Esophagus muscularis mucosa (tissue), 4 donors: Measurements from ENCODE around the gene RASSF10. TPM values are rescaled to one million over a fixed set of nuclear protein-coding genes. Genes with fewer than 3 reads are reported as not detected.
A peak's percentile ranks its signal among the peaks of the same experiment; 100 is the strongest.

Experiments
- DNase-seq: peaks from one replicate; pipeline ENCODE4 v3.0.0-alpha.2; 2017; ENCODE audit errors: extremely low spot score
- H3K27ac ChIP-seq, 4 donors: fragments of 200-600 bp; sonication (generic); replicated peaks in 1 of 4; 1 replicate in 3 of 4; 2 replicates in 1 of 4; pipeline ENCODE4 v1.5.1; 2016 to 2019; ENCODE audit warnings: mild to moderate bottlenecking in 1 of 4
- H3K27me3 ChIP-seq, 4 donors: fragments of 200-600 bp; sonication (generic); one replicate each; pipeline versions ENCODE4 v1.5.1 to v1.6.0; 2016 to 2019
- H3K36me3 ChIP-seq, 4 donors: fragments of 200-600 bp; sonication (generic); one replicate each; pipeline ENCODE4 v1.5.1; 2016 to 2019
- H3K4me1 ChIP-seq, 4 donors: fragments of 200-600 bp; sonication (generic); one replicate each; pipeline ENCODE4 v1.5.1; 2016 to 2019
- H3K4me3 ChIP-seq, 4 donors: fragments of 200-600 bp; sonication (generic); 1 replicate in 2 of 4; 2 replicates in 2 of 4; pipeline ENCODE4 v1.5.1; 2016 to 2019; ENCODE audit warnings: mild to moderate bottlenecking in 4 of 4, moderate library complexity in 1 of 4
- H3K9me3 ChIP-seq, 4 donors: fragments of 200-600 bp; sonication (generic); 1 replicate in 3 of 4; 2 replicates in 1 of 4; pipeline ENCODE4 v1.5.1; 2016 to 2019
- EP300 ChIP-seq: sonication (generic); formaldehyde crosslinking; IDR thresholded peaks from one replicate; pipeline ENCODE4 v1.6.1; 2017; ENCODE audit warnings: antibody characterized with exemption
- POLR2A ChIP-seq: fragments of 450-650 bp; IDR thresholded peaks from one replicate; pipeline ENCODE4 v1.6.1; 2017; ENCODE audit warnings: antibody characterized with exemption, moderate library complexity, mild to moderate bottlenecking, low read depth
- POLR2AphosphoS5 ChIP-seq, 2 donors: sonication (generic); formaldehyde crosslinking; IDR thresholded peaks; one replicate each; pipeline ENCODE4 v1.6.1; 2017; ENCODE audit warnings: antibody characterized with exemption in 2 of 2
- WGBS: methylation state at CpG from one replicate; pipeline ENCODE4 v1.1.5; 2018; 5-methylcytosine and 5-hydroxymethylcytosine counted together
- intact Hi-C: fragments of 100-400 bp; cut with DNase I; formaldehyde crosslinking; loops from one replicate; pipeline ENCODE4 v1.15.1; 2023
- total RNA-seq, 4 donors: library from RNA; depleted of rRNA; stranded (reverse); fragments of >200 nt; gene quantifications; one replicate each; pipeline versions ENCODE4 v1.1.0 to v1.2.1, GENCODE V29; 2016
- TF ChIP-seq, protein P1 (sequence below), 3 experiments: fragments of 200-600 bp in 2 of 3; fragments of 450-650 bp in 1 of 3; sonication (generic) in 2 of 3; IDR thresholded peaks; one replicate each; pipeline ENCODE4 v1.5.1; 2017 to 2019; ENCODE audit warnings: antibody characterized with exemption in 3 of 3, mild to moderate bottlenecking in 2 of 3, moderate library complexity in 1 of 3

Gene RASSF10
- total RNA-seq, 4 donors from 2014 or later = 0.17 to 0.57 (median 0.19) TPM; not detected in 1

DNA sequence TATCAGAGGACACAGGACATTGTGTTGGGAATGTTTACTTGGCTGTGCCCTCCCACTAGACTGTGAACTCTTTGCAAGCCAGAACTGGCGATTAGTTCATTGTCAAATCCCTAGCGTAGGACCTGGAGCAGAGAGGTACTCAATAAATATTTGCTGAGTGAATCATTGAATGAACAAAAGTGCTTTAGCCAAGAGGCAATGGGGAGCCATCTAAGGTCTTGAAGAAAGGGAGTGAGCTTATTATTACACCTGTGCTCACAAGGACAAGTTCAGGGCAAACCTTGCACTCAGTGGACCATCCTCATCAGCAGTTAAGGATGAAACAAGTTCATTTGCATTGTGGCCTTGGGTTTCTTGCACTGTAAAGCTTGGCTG lies 1.1 kb upstream of the RASSF10 start:
- Histone ChIP-seq H3K4me3 (no peak overlapping the region), H3K9me3 (no peaks in the 10 kb centered on the region), H3K36me3 (no peaks in the 10 kb centered on the region), H3K27me3 (peaks cover 5 to 81% (median 43%) of the 10 kb centered on the region in 4 donors), H3K4me1 (peaks cover 22 to 31% (median 29%) of the 10 kb centered on the region in 4 donors), H3K27ac (no peak overlapping the region)
- peak; percentile 62 for DNase-seq
- intact Hi-C loops = no loop called here
- TF ChIP-seq, protein P1, sequence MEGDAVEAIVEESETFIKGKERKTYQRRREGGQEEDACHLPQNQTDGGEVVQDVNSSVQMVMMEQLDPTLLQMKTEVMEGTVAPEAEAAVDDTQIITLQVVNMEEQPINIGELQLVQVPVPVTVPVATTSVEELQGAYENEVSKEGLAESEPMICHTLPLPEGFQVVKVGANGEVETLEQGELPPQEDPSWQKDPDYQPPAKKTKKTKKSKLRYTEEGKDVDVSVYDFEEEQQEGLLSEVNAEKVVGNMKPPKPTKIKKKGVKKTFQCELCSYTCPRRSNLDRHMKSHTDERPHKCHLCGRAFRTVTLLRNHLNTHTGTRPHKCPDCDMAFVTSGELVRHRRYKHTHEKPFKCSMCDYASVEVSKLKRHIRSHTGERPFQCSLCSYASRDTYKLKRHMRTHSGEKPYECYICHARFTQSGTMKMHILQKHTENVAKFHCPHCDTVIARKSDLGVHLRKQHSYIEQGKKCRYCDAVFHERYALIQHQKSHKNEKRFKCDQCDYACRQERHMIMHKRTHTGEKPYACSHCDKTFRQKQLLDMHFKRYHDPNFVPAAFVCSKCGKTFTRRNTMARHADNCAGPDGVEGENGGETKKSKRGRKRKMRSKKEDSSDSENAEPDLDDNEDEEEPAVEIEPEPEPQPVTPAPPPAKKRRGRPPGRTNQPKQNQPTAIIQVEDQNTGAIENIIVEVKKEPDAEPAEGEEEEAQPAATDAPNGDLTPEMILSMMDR (IDR thresholded peaks at IDR 0.05) = no peak
- no peak for TF ChIP-seq POLR2AphosphoS5 (IDR thresholded peaks at IDR 0.05)
- no peak for TF ChIP-seq POLR2A
- no peak for TF ChIP-seq EP300
- WGBS = 83% methylated on average over 2 of the region's 2 CpGs

DNA sequence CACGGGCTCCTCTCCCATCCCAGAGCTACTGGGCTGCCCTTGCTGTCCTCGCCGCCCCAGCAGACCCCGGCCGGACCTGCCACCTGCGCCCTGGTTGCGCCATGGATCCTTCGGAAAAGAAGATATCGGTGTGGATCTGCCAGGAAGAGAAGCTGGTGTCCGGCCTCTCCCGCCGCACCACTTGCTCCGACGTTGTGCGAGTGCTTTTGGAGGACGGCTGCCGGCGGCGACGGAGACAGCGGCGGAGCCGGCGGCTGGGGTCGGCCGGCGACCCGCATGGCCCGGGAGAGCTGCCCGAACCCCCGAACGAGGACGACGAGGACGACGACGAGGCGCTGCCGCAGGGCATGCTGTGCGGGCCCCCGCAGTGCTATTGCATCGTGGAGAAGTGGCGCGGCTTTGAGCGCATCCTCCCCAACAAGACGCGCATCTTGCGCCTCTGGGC lies 382 bp downstream of the RASSF10 start:
- H3K4me1 ChIP-seq = peaks cover 22 to 31% (median 29%) of the 10 kb centered on the region in 4 donors
- peak overlapping the region in 1 of 4 donors; percentile 20 for H3K27ac ChIP-seq
- H3K9me3 ChIP-seq = no peaks in the 10 kb centered on the region
- no peak for DNase-seq
- intact Hi-C loops = no loop called here
- no peaks in the 10 kb centered on the region for H3K36me3 ChIP-seq
- peak overlapping the region; percentile 43 to 56 (median 46) for H3K4me3 ChIP-seq
- no CpG with 5 or more reads among the region's 48 CpGs for WGBS
- TF ChIP-seq POLR2AphosphoS5 (IDR thresholded peaks at IDR 0.05) = no peak
- TF ChIP-seq POLR2A = no peak
- TF ChIP-seq, protein P1 (IDR thresholded peaks at IDR 0.05) = no peak
- no peak for TF ChIP-seq EP300
- H3K27me3 ChIP-seq = peaks cover 5 to 87% (median 43%) of the 10 kb centered on the region in 4 donors

DNA sequence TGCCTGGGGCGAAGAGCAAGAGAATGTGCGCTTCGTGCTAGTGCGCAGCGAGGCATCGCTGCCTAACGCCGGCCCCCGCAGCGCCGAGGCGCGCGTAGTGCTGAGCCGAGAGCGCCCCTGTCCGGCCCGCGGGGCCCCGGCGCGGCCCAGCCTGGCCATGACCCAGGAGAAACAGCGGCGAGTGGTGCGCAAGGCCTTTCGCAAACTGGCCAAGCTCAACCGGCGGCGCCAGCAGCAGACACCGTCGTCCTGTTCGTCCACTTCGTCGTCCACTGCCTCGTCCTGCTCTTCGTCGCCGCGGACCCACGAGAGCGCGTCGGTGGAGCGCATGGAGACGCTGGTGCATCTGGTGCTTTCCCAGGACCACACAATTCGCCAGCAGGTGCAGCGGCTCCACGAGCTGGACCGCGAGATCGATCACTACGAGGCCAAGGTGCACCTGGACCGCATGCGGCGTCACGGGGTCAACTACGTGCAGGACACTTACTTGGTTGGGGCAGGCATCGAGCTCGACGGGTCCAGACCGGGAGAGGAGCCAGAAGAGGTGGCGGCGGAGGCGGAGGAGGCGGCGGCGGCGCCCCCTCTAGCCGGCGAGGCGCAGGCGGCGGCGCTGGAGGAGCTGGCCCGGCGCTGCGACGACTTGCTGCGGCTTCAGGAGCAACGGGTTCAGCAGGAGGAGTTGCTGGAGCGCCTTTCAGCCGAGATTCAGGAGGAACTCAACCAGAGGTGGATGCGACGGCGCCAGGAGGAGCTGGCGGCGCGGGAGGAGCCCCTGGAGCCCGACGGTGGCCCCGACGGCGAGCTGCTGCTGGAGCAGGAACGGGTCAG lies 1.0 kb downstream of the RASSF10 start:
- 0% methylated on average over 3 of the region's 94 CpGs for WGBS
- Histone ChIP-seq H3K27ac (no peak overlapping the region), H3K9me3 (no peaks in the 10 kb centered on the region), H3K27me3 (peaks cover 5 to 81% (median 43%) of the 10 kb centered on the region in 4 donors), H3K36me3 (no peaks in the 10 kb centered on the region), H3K4me3 (peak overlapping the region; percentile 43 to 56 (median 46)), H3K4me1 (peaks cover 22 to 31% (median 29%) of the 10 kb centered on the region in 4 donors)
- DNase-seq = peak; percentile 79
- intact Hi-C loops = no loop called here
- TF ChIP-seq, protein P1 (IDR thresholded peaks at IDR 0.05) = no peak
- no peak for TF ChIP-seq EP300
- no peak for TF ChIP-seq POLR2AphosphoS5 (IDR thresholded peaks at IDR 0.05)
- TF ChIP-seq POLR2A = no peak

DNA sequence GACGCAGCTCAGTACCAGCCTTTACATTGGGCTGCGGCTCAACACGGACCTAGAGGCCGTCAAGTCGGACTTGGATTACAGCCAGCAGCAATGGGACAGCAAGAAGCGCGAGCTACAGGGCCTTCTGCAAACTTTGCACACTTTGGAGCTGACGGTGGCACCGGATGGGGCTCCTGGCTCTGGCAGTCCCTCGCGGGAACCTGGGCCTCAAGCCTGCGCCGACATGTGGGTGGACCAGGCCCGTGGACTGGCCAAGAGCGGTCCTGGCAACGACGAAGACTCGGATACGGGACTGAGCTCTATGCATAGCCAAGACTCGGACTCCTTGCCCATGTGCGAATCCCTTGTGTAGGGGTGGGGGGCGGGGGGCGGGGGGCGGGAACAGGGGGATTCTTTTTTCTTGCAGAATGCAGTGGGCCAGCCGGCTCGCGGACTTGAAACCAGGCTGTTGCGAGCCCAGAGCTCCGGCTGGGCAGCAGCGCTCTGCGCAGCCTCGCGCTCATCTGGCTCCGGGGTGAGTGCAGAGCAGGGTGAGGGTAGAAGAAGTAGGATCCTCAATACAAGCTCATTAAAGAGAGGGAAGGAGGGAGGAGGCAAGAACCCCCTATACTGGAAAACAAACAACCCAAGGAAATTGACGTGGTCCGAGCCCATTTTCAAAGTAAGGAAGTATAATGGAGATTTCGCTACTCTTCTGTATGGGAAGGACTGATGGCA lies 1.8 kb downstream of the RASSF10 start:
- intact Hi-C loops = no loop called here
- TF ChIP-seq, protein P1 (IDR thresholded peaks at IDR 0.05) = no peak
- TF ChIP-seq EP300 (no peak), POLR2AphosphoS5 (IDR thresholded peaks at IDR 0.05) (no peak), POLR2A (no peak)
- H3K4me1 ChIP-seq = peaks cover 22 to 31% (median 29%) of the 10 kb centered on the region in 4 donors
- H3K9me3 ChIP-seq = no peaks in the 10 kb centered on the region
- WGBS = 13% methylated on average over 20 of the region's 37 CpGs
- H3K27me3 ChIP-seq = peaks cover 5 to 81% (median 41%) of the 10 kb centered on the region in 4 donors
- DNase-seq = peak; percentile 77
- peak overlapping the region; percentile 43 to 56 (median 46) for H3K4me3 ChIP-seq
- no peak overlapping the region for H3K27ac ChIP-seq
- no peaks in the 10 kb centered on the region for H3K36me3 ChIP-seq
